Fibroblast of skin of left biceps (primary cell): Measurements from ENCODE around the gene KRTAP5-5.
"Not testable (repeated sequence)": the region's sequence is repeated elsewhere in the genome, so short reads cannot be mapped to it uniquely, and the experiment has no call there.

Source experiments
- DNase-seq, 2 experiments: peaks; one replicate each; pipeline ENCODE4 v3.0.0-alpha.2; 2013; ENCODE audit warnings: low read depth in 2 of 2

Gene KRTAP5-5

GRCh38 chr11:1629326-1630185 is at the start of gene KRTAP5-5:
TSS of gene KRTAP5-5 (plus strand) at chr11:1629775. CDS start at chr11:1629841, 66 bp downstream.
- no peak for DNase-seq

- no peak for DNase-seq
Measured at GRCh38 chr11:1581976-1582375, 47.6 kb upstream of the KRTAP5-5 start.

GRCh38 chr11:1582909-1583308 is 46.7 kb upstream of the KRTAP5-5 start:
- DNase-seq = not testable (repeated sequence)

GRCh38 chr11:1584661-1585370 is 44.8 kb upstream of the KRTAP5-5 start, which contains the start of gene KRTAP5-1:
TSS of gene KRTAP5-1 (minus strand) at chr11:1585283. CDS start at chr11:1585249, 34 bp downstream.
- DNase-seq = not testable (repeated sequence)

GRCh38 chr11:1586699-1587098 is 42.9 kb upstream of the KRTAP5-5 start:
- no peak for DNase-seq

GRCh38 chr11:1589191-1589963 is 40.2 kb upstream of the KRTAP5-5 start:
- DNase-seq = not testable (repeated sequence)

GRCh38 chr11:1589996-1590395 is 39.6 kb upstream of the KRTAP5-5 start:
- no peak for DNase-seq

- no peak for DNase-seq
Measured at GRCh38 chr11:1592628-1593027, 36.9 kb upstream of the KRTAP5-5 start.

- DNase-seq = not testable (repeated sequence)
Measured at GRCh38 chr11:1595994-1596575, 33.5 kb upstream of the KRTAP5-5 start.

GRCh38 chr11:1596576-1597121 is 32.9 kb upstream of the KRTAP5-5 start:
- not testable (repeated sequence) for DNase-seq

GRCh38 chr11:1597331-1597993 is 32.1 kb upstream of the KRTAP5-5 start:
- DNase-seq = no peak

GRCh38 chr11:1597994-1598380 is 31.6 kb upstream of the KRTAP5-5 start, which contains the start of gene KRTAP5-2:
TSS of gene KRTAP5-2 (minus strand) at chr11:1598294. CDS start at chr11:1598250, 44 bp downstream.
- DNase-seq = no peak

- not testable (repeated sequence) for DNase-seq
Measured at GRCh38 chr11:1598406-1598805, 31.2 kb upstream of the KRTAP5-5 start.

GRCh38 chr11:1598816-1599215 is 30.8 kb upstream of the KRTAP5-5 start:
- no peak for DNase-seq

- no peak for DNase-seq
Measured at GRCh38 chr11:1600626-1601025, 28.9 kb upstream of the KRTAP5-5 start.

- DNase-seq = not testable (repeated sequence)
Measured at GRCh38 chr11:1601663-1602062, 27.9 kb upstream of the KRTAP5-5 start.

GRCh38 chr11:1603629-1604028 is 25.9 kb upstream of the KRTAP5-5 start:
- DNase-seq = no peak

GRCh38 chr11:1604181-1604580 is 25.4 kb upstream of the KRTAP5-5 start:
- DNase-seq = no peak

GRCh38 chr11:1604711-1605110 is 24.9 kb upstream of the KRTAP5-5 start:
- DNase-seq = no peak

- not testable (repeated sequence) for DNase-seq
Measured at GRCh38 chr11:1605923-1606322, 23.7 kb upstream of the KRTAP5-5 start.
